ENCODE results near the gene HLX.
A peak's percentile ranks its signal among the peaks of the same experiment; 100 is the strongest.

Gene HLX

DNA sequence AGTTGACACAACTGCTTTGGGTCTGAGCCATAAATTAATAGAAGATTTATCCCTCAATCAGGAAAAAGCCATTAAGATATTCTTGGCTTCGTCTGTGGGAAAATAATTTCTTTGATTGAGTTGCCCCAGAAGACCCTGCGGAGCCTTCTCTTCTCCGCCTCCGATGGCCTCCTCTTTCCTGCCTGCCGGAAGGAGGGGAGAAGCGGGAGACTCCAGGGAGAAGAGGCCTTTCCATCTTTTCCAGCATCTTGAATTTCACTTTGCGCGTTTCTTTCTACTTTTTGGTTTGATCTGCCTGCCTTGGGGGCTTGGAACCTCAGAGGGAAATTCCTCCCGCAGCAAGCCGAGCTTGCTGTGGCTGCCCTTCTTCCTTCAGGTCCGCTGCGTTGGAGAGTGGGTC lies 16.8 kb downstream of the HLX start:
- DNase-seq: no peak

GRCh38 chr1:220900842-220901241 lies 21.6 kb downstream of the HLX start:
- no peak for DNase-seq

GRCh38 chr1:220901881-220902280 lies 22.6 kb downstream of the HLX start:
- DNase-seq: no peak

GRCh38 chr1:220902916-220903315 lies 23.7 kb downstream of the HLX start:
- no peak for DNase-seq

DNA sequence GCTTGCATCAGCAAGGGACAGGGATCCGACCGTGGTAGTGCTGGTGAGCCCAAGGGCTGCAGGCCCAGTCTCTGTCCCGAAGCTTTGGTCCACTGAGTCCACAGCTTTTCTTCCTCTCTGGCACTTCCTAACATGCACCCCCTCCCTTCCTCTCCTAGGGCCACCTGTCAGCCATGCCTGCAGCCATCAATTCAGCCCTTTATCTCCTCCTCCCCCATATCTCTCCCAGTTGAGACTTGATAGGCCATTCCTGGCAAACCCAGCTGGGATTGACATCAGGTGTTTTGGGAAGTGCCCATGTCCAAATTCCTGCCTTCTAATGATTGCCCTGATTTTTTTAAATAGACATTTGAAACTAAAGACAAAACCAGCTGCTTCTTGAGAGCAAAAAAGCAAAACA lies 25.6 kb downstream of the HLX start:
- DNase-seq: no peak

GRCh38 chr1:220905650-220906560 lies 26.7 kb downstream of the HLX start:
- DNase-seq: no peak

DNA sequence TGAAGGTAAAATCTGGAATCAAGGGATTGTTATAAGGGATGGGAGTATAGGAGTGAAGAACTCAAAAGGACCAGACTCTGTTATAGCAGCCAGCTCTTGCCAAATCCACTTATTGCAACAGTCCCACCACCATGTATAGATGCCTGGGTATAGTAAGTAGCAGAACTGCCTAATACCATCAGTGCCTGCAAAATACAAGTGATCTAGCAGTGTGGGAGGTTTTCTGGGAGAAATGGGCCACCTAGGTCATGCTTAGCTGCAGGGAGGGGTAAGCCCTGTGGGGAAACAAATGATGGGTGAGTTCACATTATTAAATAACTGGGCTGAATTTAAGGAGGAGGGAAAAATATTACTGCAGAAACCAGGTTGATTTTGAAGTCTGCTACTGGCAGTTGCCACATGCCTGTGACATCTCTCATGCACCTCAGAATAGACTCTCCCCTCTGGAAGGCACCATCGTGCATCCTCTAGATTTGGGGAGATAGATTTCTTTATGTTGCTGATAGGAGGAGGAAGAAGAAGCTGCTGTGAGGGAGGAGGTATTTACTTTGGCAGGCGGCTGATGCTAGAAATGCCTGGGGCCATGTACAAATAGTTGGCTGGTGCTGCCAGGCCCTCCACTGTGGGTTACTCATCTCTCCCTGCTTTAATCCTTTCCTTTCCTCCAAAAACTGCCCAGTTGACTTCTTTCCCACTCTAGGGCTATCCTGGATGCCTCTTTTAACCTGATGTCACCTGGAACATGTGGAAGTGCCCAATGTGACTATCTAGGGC lies 27.5 kb downstream of the HLX start:
- no peak for DNase-seq

GRCh38 chr1:220908757-220909156 lies 29.5 kb downstream of the HLX start:
- no peak for DNase-seq

DNA sequence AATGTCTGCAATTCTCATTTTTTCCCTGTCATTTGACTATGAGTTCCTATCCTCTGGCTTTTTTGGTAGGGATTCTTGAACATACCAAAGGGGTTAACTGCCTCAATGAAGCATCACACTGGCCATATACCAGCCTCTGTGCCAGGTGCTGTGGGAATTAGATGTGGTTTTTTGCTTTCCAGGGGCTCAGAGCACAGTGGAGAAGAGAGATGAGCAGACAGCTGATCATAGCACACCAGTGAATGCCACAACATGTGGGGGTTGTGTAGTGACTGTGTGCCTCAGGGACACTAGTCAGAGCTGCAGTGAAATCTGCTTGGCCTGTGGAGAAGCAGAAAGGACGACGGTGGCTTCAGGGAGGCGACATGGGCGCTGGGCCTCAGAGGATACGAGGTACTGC lies 30.8 kb downstream of the HLX start:
- DNase-seq: no peak

DNA sequence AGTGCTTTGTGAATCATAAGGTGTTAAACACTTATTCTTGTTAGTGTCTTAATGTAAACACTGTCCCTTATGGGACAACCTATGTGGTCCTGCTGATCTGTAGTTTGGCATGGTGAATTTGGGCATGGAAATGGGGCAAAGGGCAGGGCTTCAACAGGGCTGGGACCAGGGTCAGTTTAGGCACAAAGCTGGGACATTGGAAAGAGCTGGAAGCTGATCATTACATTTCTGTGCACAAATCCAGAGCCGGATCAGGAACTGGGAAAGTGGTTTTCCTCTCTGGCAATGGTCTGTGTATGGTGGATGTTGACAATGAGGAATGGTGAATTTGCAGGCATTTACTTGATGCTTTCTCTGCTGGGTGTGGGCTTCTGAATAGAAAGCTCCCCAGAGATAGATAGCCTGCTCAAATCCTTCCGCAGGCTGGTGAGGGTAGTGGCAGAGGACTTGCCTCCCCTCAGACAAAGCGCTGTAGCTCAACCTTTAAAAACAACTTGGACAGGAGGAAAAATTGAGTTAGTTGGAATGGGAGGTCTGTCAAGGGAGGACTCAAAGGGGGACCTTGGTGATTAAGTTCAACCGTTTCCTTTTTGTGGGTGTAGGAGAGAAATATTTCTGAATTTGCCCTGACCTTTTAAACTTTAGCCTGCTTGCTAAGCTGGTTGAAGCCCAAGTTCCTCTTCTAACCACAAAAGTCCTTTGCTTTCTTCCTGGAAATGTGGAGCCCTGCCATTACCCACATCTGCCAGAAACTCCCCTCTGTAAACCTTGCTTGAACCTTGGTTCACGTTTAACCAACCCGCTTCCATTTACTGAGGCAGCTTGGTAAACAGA lies 35.3 kb downstream of the HLX start:
- no peak for DNase-seq

DNA sequence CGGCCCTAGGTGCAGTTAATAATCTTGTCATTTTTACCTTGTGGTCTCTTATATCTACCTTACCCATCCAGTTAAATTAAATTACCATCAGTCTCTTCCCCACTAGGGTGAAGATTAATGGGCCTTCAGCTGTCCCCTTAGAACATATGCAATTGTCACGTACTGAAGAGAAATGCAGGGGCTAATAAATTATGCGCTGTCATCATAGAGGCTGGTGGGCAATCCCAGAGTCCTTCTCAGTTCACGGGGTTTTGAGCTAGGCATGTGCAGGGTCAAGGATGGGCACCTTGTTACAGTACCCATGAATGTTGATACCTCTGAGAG lies 35.8 kb downstream of the HLX start:
- no peak for DNase-seq

GRCh38 chr1:220915954-220916353 lies 36.7 kb downstream of the HLX start:
- DNase-seq: no peak

GRCh38 chr1:220917101-220917500 lies 37.9 kb downstream of the HLX start:
- DNase-seq: no peak

DNA sequence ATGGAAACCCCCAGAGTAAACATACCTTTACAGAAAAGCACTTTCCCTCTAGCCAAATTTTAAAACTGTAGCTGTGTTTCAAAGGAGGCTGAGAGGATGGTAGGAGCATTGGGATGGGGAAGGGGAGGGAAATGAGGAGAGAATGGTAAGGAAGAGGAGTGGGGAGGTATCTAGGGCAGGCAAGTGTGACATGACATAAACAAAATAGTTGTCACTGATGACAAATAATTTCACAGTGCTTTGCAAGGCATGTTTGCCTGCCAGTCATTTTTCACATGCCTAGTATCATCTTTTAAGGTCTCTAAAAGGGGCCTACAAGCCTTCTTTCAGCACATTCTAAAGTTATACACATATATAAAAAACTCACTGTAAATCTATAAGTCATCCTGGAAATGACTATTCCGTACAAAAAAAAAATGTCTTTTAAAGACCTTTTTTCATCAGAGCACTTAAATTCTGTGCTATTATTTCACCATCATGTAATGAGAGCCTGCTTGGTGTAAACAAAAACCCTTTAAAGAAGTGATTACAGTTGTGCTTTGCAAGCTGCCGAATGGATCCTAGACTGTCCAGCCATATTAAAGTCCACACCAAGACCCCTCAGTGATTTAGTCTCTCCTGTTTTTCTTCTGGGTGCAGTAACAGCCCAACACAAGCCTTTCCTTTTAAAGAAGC lies 38.4 kb downstream of the HLX start:
- no peak for DNase-seq

DNA sequence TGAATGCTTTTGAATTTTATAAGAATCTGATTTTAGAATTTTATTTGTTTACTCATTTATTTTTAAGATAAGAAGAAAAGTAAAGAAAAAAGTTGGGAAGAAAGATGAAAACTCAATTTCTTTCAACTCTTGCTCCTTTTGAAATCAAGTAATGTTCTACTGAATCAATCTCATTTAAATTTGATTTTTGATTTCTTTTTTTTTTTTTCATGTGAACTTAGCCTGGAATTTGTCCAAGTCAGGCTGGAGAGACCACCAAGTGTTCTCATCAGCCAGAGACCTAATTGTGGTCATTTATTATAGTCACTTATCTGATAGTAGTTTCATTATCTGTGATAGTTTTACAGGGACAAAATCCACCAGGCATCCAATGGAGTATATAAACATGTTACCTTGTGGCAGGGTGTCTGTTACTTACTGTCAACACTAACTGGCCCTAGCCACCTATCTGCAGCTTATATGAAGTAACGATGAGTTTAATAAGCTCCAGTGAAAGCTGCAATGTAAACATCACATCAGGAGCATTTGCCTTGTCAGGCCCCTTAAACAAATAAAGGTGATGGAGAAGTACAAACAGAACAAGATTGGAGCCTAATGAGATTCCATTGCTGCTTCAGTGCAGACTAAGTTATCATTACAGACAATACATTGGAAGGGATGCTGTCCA lies 39.2 kb downstream of the HLX start:
- DNase-seq: no peak

DNA sequence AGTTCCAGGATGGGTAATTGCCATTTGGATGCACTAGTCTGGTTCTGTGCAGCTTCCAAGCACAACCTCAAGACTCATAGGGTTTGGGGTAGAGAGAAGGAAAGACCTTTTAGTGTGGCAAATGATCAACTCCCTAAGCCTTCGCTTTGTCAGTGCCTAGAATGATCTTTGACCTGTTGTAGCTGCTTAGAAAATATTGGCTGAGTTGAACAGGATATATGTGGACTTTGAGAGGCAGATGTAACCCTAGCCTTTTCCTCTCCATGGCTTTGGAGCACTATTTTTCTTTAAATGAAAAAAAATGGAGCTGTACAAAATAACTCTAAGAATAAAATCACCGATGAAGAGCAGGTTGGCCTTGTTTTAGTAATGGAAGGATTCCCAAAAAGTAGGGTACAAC lies 41.7 kb downstream of the HLX start:
- DNase-seq: no peak

GRCh38 chr1:220921498-220921897 lies 42.3 kb downstream of the HLX start:
- DNase-seq: no peak

DNA sequence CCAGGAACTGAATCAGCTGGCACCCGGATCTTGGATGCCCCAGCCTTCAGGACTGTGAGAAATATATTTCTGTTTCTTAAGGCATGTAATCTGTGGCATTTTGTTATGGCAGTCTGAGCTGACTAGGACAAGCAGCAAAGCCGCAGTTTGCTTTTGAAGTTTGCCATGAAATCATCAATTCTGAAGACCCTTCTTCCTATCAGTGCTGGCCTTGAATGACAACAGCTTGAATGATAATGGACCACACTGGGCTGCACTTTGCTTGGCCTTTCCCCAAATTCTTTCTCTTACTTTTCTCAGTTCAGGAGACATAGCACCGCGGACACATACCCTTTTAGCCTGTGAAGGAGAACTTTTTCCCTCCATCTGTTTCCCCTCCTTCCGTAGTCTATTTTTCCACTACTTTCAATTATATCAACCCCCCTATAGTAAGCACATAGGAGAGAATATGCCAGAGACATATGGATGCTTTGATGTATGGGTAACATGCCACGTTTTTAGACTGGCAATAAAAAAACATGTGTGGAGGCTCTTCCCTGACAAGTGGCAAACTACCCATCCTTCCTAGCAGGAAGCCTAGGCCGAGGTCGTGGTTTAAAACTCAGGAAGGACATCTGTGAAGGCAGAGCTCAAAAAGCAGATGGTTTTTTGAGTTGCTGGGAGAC lies 42.9 kb downstream of the HLX start:
- no peak for DNase-seq

- DNase-seq: peak in 1 of 14 donors; percentile 6
Measured at GRCh38 chr1:220922951-220923350, 43.7 kb downstream of the HLX start.

DNA sequence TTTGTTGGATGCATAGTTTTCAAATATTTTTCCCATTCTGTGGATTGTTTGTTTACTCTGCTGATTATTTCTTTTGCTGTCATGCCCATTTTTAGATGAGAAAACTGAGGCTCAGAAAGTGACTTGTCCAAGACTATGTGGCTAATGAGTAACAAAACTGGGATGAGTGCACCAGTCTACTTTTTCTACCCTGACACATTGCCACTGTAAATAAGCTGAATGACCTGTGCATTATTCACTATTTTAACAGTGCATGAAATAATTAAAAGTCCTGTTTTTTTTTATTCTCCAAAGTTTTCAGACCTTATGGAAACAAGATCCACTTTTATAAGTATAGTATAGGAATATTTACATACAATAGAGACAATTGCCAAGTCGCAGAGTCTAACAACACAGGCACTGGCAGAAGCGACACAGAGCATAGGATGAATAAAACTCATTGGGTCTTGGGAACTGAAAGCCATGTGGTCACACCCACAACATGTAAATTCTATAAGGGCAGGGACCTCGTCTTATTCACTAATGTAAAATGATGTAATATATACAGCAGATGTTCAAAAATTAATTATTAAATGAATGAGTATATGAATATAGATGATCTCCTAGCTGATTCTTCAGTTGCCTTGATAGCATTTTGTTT lies 45.2 kb downstream of the HLX start:
- DNase-seq: no peak

GRCh38 chr1:220925707-220926106 lies 46.5 kb downstream of the HLX start:
- no peak for DNase-seq

All from C1 segment of cervical spinal cord (tissue), 14 donors.